GM12872 (cell line): ENCODE measurements around the gene JOSD1.

Source experiments
- CTCF ChIP-seq: IDR thresholded peaks from 3 replicates; pipeline ENCODE4 v1.5.1; 2011; ENCODE audit warnings: low read depth, mild to moderate bottlenecking, low read length, moderate library complexity; ENCODE audit not compliant: insufficient read depth

The JOSD1 gene

GRCh38 chr22:38736257-38736570 lies 35.5 kb upstream of the JOSD1 start:
- no peak for TF ChIP-seq CTCF

DNA sequence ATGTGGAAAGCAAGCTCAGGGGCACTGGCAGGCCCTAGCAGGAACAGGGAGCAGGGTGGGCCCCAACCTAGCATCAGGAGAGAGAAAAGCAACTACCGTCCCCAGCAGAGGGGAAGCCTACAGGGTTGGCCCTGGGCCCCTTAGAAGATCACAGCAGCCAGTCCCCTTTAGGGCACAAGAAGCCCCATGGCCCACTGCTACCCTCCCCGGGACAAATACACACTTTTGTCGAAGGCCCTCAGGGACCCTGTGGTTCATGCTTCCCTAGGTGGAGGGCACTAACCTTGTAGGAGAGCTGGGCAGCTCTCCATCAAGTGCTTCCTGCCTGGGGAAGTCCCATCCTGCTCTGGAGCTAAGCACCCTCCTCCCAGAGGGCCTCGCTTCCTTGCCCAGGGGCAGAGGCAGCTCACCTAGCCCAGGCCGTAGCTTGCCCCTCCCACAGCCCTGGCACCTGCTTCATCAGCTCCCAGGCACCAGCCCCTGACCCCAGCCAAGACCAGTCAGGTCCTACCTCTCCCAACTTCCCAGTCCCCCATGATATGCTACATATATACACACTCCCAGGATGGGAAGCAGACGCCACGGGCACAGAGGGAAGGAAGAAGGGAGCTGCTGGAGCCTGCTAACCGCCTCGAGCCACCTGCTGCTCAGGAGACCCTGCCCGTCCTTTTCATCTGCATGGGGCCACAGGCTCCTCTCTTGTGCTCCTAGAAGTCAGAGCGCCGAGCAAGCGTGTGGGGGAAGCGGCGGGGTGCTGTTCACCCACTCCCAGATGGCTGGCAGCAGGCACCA lies 34.9 kb upstream of the JOSD1 start:
- TF ChIP-seq CTCF, result no peak

DNA sequence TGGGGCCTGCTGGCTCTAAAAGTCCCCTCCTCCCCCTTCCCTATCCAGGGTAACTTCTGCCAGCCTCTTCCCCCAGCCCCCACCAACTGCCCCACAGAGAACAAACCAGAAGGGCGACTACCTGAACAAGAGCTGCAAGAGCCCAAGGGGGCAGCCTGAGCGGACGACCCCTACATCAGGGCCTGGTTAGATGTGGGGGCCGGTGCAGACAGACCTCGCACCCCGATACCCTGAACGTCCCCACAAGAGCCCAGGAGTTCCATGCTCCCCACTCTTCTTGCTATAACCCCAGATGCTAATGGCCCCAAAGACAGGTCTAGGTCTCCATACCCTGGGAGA lies 34.4 kb upstream of the JOSD1 start:
- TF ChIP-seq CTCF, result no peak

- no peak; the same call in 2 of the 3 replicates for TF ChIP-seq CTCF
Observed at GRCh38 chr22:38734421-38735100, 33.8 kb upstream of the JOSD1 start.

GRCh38 chr22:38733724-38734381 lies 33.1 kb upstream of the JOSD1 start:
- no peak for TF ChIP-seq CTCF

DNA sequence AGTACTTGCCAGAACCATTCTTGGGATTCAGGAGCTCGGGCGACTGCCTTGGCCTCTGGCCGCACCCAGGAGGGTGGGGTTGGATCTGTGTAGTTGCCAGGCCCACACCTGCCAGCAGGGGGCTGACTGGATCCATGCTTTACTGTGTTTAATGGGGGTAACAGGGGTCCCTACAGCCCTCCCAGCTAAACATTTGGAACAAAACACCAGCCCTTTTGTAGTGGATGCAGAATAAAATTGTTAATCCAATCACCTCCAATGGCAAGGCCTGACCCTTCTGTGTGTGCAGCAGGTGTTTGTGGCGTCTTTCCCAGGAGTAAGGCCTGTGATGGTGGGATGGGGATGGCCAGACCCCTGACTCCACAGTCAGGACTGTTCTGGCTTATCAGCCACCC lies 32.6 kb upstream of the JOSD1 start:
- peak; percentile 86 for TF ChIP-seq CTCF

DNA sequence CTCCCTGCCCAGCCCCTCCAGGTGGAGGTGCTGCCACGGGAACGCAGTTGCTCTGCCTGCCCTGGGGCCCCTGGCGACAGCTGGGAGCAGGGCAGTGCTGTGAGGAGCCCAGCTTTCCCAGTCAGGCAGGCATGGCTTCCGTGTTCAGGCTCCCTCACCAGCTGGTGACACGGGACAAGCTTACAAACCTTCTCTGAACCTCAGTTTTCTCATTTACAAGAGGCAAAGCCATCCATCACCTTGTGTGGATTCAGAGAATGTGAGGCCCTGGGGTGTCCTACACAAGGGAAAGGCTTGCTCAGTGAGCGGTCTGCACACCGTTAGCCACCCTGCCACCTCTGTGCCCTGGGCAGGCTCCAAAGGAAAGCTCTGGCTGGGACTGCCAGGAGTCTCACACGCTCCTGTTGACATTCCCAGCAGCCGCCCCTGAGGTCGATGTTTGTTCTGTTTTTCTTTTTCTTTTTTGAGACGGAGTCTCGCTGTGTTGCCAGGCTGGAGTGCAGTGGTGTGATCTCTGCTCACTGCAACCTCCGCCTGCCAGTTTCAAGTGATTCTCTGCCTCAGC lies 31.6 kb upstream of the JOSD1 start:
- TF ChIP-seq CTCF, result no peak
